MG63 (cell line): ENCODE results near the gene RPS25. TPM values are rescaled to one million over a fixed set of nuclear protein-coding genes. Genes with fewer than 3 reads are reported as not detected.
A peak's percentile ranks its signal among the peaks of the same experiment; 100 is the strongest.
"Not testable (repeated sequence)": the region's sequence is repeated elsewhere in the genome, so short reads cannot be mapped to it uniquely, and the experiment has no call there.

ENCODE experiments used
- DNase-seq: peaks from one replicate; pipeline ENCODE4 v3.0.0-alpha.2; 2020
- H3K27me3 ChIP-seq: fragments of 250-450 bp; sonication (Bioruptor Pico); 2 replicates; pipeline ENCODE4 v1.5.1; 2020; ENCODE audit warnings: mild to moderate bottlenecking, moderate library complexity
- H3K36me3 ChIP-seq: fragments of 250-450 bp; sonication (Bioruptor Pico); 2 replicates; pipeline ENCODE4 v1.5.1; 2020; ENCODE audit warnings: mild to moderate bottlenecking, moderate library complexity
- H3K4me3 ChIP-seq: fragments of 250-450 bp; sonication (Bioruptor Pico); 2 replicates; pipeline ENCODE4 v1.5.1; 2020; ENCODE audit warnings: mild to moderate bottlenecking, moderate library complexity
- H3K9me3 ChIP-seq: fragments of 250-450 bp; sonication (Bioruptor Pico); 2 replicates; pipeline ENCODE4 v1.5.1; 2020; ENCODE audit warnings: mild to moderate bottlenecking, moderate library complexity
- total RNA-seq: library from RNA; depleted of rRNA; stranded (reverse); fragments of >200 nt; shearing (Covaris generic); gene quantifications from 2 replicates; pipeline ENCODE4 v1.2.3, GENCODE V29; 2014; ENCODE audit warnings: low replicate concordance; rRNA removed

The RPS25 gene
- total RNA-seq, result 1,989 and 2,700 TPM in 2 replicates

- H3K9me3 ChIP-seq, result no peaks in the 10 kb centered on the region; the same call in 1 of the 2 replicates
- peaks cover 75% of the 10 kb centered on the region for H3K36me3 ChIP-seq
- DNase-seq, result peak; percentile 96
- no peaks in the 10 kb centered on the region for H3K27me3 ChIP-seq
- peak within 1 kb of the TSS; percentile 97 for H3K4me3 ChIP-seq
These were observed at the start of gene RPS25, which contains the start of gene TRAPPC4 for GRCh38 chr11:119018074-119018938. RPS25 (minus strand) TSS chr11:119018343; CDS start chr11:119018284, 59 bp downstream. TRAPPC4 (plus strand) TSS chr11:119018766; CDS start chr11:119018796, 30 bp downstream.

GRCh38 chr11:119067371-119068222, 49.5 kb upstream of the RPS25 start, which contains the start of gene VPS11:
VPS11 (plus strand) TSS chr11:119067818; CDS start chr11:119067824, 6 bp downstream.
- peak; percentile 98 for DNase-seq
- Histone ChIP-seq H3K36me3 (peaks cover 13% of the 10 kb centered on the region), H3K4me3 (peak within 1 kb of the TSS; percentile 96), H3K27me3 (no peaks in the 10 kb centered on the region), H3K9me3 (no peaks in the 10 kb centered on the region)

- no peak overlapping the region for H3K4me3 ChIP-seq
- no peaks in the 10 kb centered on the region for H3K27me3 ChIP-seq
- H3K36me3 ChIP-seq, result peaks cover 4% of the 10 kb centered on the region
- H3K9me3 ChIP-seq, result no peaks in the 10 kb centered on the region
- DNase-seq, result no peak
These were observed 47.2 kb upstream of the RPS25 start for GRCh38 chr11:119065369-119065768.

GRCh38 chr11:119062779-119063178, 44.6 kb upstream of the RPS25 start:
- Histone ChIP-seq H3K9me3 (no peaks in the 10 kb centered on the region), H3K4me3 (no peak overlapping the region), H3K27me3 (no peaks in the 10 kb centered on the region), H3K36me3 (no peaks in the 10 kb centered on the region)
- peak; percentile 38 for DNase-seq

- Histone ChIP-seq H3K4me3 (no peak overlapping the region), H3K27me3 (no peaks in the 10 kb centered on the region), H3K9me3 (no peaks in the 10 kb centered on the region), H3K36me3 (no peaks in the 10 kb centered on the region)
- no peak for DNase-seq
These were observed 43.1 kb upstream of the RPS25 start for GRCh38 chr11:119061256-119061655.

- H3K27me3 ChIP-seq, DNase-seq, H3K4me3 ChIP-seq, H3K9me3 ChIP-seq: not testable (repeated sequence)
- peaks cover 19% of the 10 kb centered on the region for H3K36me3 ChIP-seq
These were observed 41.0 kb upstream of the RPS25 start for GRCh38 chr11:119059128-119059527.

- no peaks in the 10 kb centered on the region for H3K27me3 ChIP-seq
- no peaks in the 10 kb centered on the region for H3K9me3 ChIP-seq
- peak; percentile 97 for DNase-seq
- H3K36me3 ChIP-seq, result peaks cover 39% of the 10 kb centered on the region
- peak within 1 kb of the TSS; percentile 92 for H3K4me3 ChIP-seq
These were observed 39.0 kb upstream of the RPS25 start, which contains the start of gene HYOU1 for GRCh38 chr11:119057000-119057769. HYOU1 (minus strand) TSS chr11:119057205; CDS start chr11:119056160, 1,045 bp downstream.

GRCh38 chr11:119056421-119056999, 38.4 kb upstream of the RPS25 start:
- Histone ChIP-seq H3K4me3 (peak overlapping the region; percentile 92), H3K36me3 (peaks cover 41% of the 10 kb centered on the region), H3K9me3 (no peaks in the 10 kb centered on the region), H3K27me3 (no peaks in the 10 kb centered on the region)
- no peak for DNase-seq

GRCh38 chr11:119055901-119056300, 37.8 kb upstream of the RPS25 start:
- no peaks in the 10 kb centered on the region for H3K9me3 ChIP-seq
- peak overlapping the region; percentile 92 for H3K4me3 ChIP-seq
- no peaks in the 10 kb centered on the region for H3K27me3 ChIP-seq
- DNase-seq, result no peak
- H3K36me3 ChIP-seq, result peaks cover 45% of the 10 kb centered on the region

GRCh38 chr11:119054418-119054817, 36.3 kb upstream of the RPS25 start:
- no peak for DNase-seq
- no peaks in the 10 kb centered on the region for H3K27me3 ChIP-seq
- H3K4me3 ChIP-seq, result no peak overlapping the region
- H3K9me3 ChIP-seq, result no peaks in the 10 kb centered on the region
- peaks cover 57% of the 10 kb centered on the region for H3K36me3 ChIP-seq

GRCh38 chr11:119052163-119052814, 34.1 kb upstream of the RPS25 start:
- Histone ChIP-seq H3K9me3 (no peaks in the 10 kb centered on the region), H3K36me3 (peaks cover 68% of the 10 kb centered on the region), H3K4me3 (no peak overlapping the region), H3K27me3 (no peaks in the 10 kb centered on the region)
- DNase-seq, result no peak

- H3K27me3 ChIP-seq, result no peaks in the 10 kb centered on the region
- no peaks in the 10 kb centered on the region for H3K9me3 ChIP-seq
- H3K4me3 ChIP-seq, result no peak overlapping the region
- no peak for DNase-seq
- peaks cover 71% of the 10 kb centered on the region for H3K36me3 ChIP-seq
These were observed 33.5 kb upstream of the RPS25 start for GRCh38 chr11:119051440-119052162.

- no peak for DNase-seq
- H3K36me3 ChIP-seq, result peaks cover 59% of the 10 kb centered on the region
- no peaks in the 10 kb centered on the region for H3K9me3 ChIP-seq
- no peak overlapping the region for H3K4me3 ChIP-seq
- H3K27me3 ChIP-seq, result no peaks in the 10 kb centered on the region
These were observed 30.9 kb upstream of the RPS25 start for GRCh38 chr11:119049081-119049480.

GRCh38 chr11:119048644-119049043, 30.5 kb upstream of the RPS25 start:
- no peaks in the 10 kb centered on the region for H3K27me3 ChIP-seq
- H3K4me3 ChIP-seq, result no peak overlapping the region
- no peak for DNase-seq
- H3K9me3 ChIP-seq, result no peaks in the 10 kb centered on the region
- peaks cover 54% of the 10 kb centered on the region for H3K36me3 ChIP-seq

GRCh38 chr11:119047205-119047604, 29.1 kb upstream of the RPS25 start:
- Histone ChIP-seq H3K27me3 (no peaks in the 10 kb centered on the region), H3K36me3 (peaks cover 40% of the 10 kb centered on the region), H3K9me3 (no peaks in the 10 kb centered on the region), H3K4me3 (no peak overlapping the region)
- no peak for DNase-seq
